Mammary epithelial cell (primary cell): Measurements from ENCODE around the gene ZAP70.

Experiments
- EZH2 ChIP-seq: IDR thresholded peaks from 2 replicates; pipeline ENCODE4 v1.6.1; 2012; ENCODE audit warnings: low read length, inconsistent platforms, borderline replicate concordance
- TF ChIP-seq, protein P1 (sequence below), 2 donors: IDR thresholded peaks in 1 of 2; conservative IDR thresholded peaks in 1 of 2; 2 replicates each; pipeline ENCODE4 v1.5.1; 2011 to 2012; ENCODE audit warnings: inconsistent platforms in 2 of 2, low read length in 2 of 2, mild to moderate bottlenecking in 2 of 2, control low read depth in 1 of 2, low read depth in 1 of 2; ENCODE audit not compliant: insufficient read depth in 1 of 2; ENCODE audit errors: extremely low read depth in 1 of 2

DNA sequence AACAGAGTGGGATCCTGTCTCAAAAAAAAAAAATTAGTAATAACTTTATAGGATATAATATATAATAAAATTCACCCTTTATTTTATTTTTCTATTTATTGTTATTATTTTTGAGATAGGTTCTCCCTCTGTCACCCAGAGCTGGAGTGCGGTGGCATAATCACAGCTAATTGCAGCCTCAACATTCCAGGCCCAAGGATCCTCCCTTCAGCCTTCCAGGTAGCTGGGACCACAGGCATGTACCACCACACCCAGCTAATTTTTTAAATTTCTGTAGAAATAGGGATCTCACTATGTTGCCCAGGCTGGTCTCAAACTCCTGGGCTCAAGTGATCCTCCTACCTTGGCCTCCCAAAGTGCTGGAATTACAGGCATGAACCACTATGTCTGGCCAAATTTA lies 42.9 kb upstream of the ZAP70 start:
- TF ChIP-seq, protein P1, sequence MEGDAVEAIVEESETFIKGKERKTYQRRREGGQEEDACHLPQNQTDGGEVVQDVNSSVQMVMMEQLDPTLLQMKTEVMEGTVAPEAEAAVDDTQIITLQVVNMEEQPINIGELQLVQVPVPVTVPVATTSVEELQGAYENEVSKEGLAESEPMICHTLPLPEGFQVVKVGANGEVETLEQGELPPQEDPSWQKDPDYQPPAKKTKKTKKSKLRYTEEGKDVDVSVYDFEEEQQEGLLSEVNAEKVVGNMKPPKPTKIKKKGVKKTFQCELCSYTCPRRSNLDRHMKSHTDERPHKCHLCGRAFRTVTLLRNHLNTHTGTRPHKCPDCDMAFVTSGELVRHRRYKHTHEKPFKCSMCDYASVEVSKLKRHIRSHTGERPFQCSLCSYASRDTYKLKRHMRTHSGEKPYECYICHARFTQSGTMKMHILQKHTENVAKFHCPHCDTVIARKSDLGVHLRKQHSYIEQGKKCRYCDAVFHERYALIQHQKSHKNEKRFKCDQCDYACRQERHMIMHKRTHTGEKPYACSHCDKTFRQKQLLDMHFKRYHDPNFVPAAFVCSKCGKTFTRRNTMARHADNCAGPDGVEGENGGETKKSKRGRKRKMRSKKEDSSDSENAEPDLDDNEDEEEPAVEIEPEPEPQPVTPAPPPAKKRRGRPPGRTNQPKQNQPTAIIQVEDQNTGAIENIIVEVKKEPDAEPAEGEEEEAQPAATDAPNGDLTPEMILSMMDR (conservative IDR thresholded peaks at IDR 0.05 in 1 of 2, IDR thresholded peaks at IDR 0.05 in 1 of 2; ENCODE audit: extremely low read depth in 1 of 2, insufficient read depth in 1 of 2, low read depth in 1 of 2, low read length in 2 of 2): no peak
- no peak for TF ChIP-seq EZH2
